WTC11 (cell line): ENCODE data around the gene MEDAG. TPM values are rescaled to one million over a fixed set of nuclear protein-coding genes. Genes with fewer than 3 reads are reported as not detected.

Source experiments
- ATAC-seq: fragments of 200-7000 bp; cut with Tn5 transposase; 2 replicates; pipeline ENCODE4 v1.10.0; 2021; ENCODE audit warnings: mild to moderate bottlenecking, moderate library complexity
- CTCF ChIA-PET: fragments of 300-600 bp; sonication (Branson Sonifier 250); formaldehyde crosslinking; loops from one replicate; lab custom pipeline; 2021; ENCODE audit warnings: antibody characterized with exemption; lab: Charles Lee
- POLR2A ChIA-PET: fragments of 350-600 bp; sonication (Branson Sonifier 250); formaldehyde crosslinking; loops from one replicate; lab custom pipeline; 2021; ENCODE audit warnings: antibody characterized with exemption; lab: Charles Lee
- DNase-seq: peaks from one replicate; pipeline ENCODE4 v3.0.0; 2021; ENCODE audit warnings: low spot score
- H3K27ac Mint-ChIP-seq: 2 replicates; pipeline ENCODE4 v1.8.0; 2021; ENCODE audit warnings: mixed read lengths
- H3K27me3 Mint-ChIP-seq: 2 replicates; pipeline ENCODE4 v1.8.0; 2021; ENCODE audit warnings: low read depth, mild to moderate bottlenecking, moderate library complexity, mixed read lengths
- H3K36me3 Mint-ChIP-seq: 2 replicates; pipeline ENCODE4 v1.8.0; 2021; ENCODE audit warnings: mixed read lengths
- H3K4me1 Mint-ChIP-seq: 2 replicates; pipeline ENCODE4 v1.8.0; 2022; ENCODE audit warnings: mixed read lengths
- H3K4me3 Mint-ChIP-seq: 2 replicates; pipeline ENCODE4 v1.8.0; 2021; ENCODE audit warnings: mild to moderate bottlenecking, moderate library complexity, mixed read lengths
- H3K9me3 Mint-ChIP-seq: 2 replicates; pipeline ENCODE4 v1.8.0; 2021; ENCODE audit warnings: mixed read lengths
- ETV6 ChIP-seq: sonication (generic); formaldehyde crosslinking; IDR thresholded peaks from 2 replicates; pipeline ENCODE4 v1.8.1; 2022; ENCODE audit warnings: mild to moderate bottlenecking, missing genetic modification reagents
- FOXJ3 ChIP-seq: sonication (generic); formaldehyde crosslinking; IDR thresholded peaks from 2 replicates; pipeline ENCODE4 v1.9.0; 2021; ENCODE audit warnings: missing genetic modification reagents, mild to moderate bottlenecking, borderline replicate concordance
- JAZF1 ChIP-seq: fragments of 250-450 bp; sonication (Bioruptor Pico); IDR thresholded peaks from 2 replicates; pipeline ENCODE4 v1.9.0; 2021; ENCODE audit warnings: moderate library complexity, mild to moderate bottlenecking, inconsistent platforms
- MXD4 ChIP-seq: fragments of 250-450 bp; sonication (Bioruptor Pico); IDR thresholded peaks from 2 replicates; pipeline ENCODE4 v1.8.0; 2021; ENCODE audit warnings: mild to moderate bottlenecking, moderate library complexity, borderline replicate concordance
- NFYB ChIP-seq: sonication (generic); formaldehyde crosslinking; conservative IDR thresholded peaks from 2 replicates; pipeline ENCODE4 v1.8.0; 2022; ENCODE audit warnings: low read depth, missing genetic modification reagents
- NR3C1 ChIP-seq: sonication (generic); formaldehyde crosslinking; conservative IDR thresholded peaks from 2 replicates; pipeline ENCODE4 v1.8.1; 2023; ENCODE audit warnings: low read depth, mild to moderate bottlenecking, missing genetic modification reagents
- PRRX2 ChIP-seq: fragments of 250-450 bp; sonication (Bioruptor Pico); IDR thresholded peaks from 2 replicates; pipeline ENCODE4 v1.8.0; 2021; ENCODE audit warnings: mild to moderate bottlenecking
- RELA ChIP-seq: sonication (generic); formaldehyde crosslinking; IDR thresholded peaks from 2 replicates; pipeline ENCODE4 v1.8.1; 2022; ENCODE audit warnings: missing genetic modification reagents, mild to moderate bottlenecking, borderline replicate concordance
- SOX15 ChIP-seq: fragments of 250-450 bp; sonication (Bioruptor Pico); IDR thresholded peaks from 2 replicates; pipeline ENCODE4 v1.9.0; 2021; ENCODE audit warnings: mild to moderate bottlenecking
- ZBTB21 ChIP-seq: sonication (generic); formaldehyde crosslinking; IDR thresholded peaks from 2 replicates; pipeline ENCODE4 v1.8.1; 2023; ENCODE audit warnings: mild to moderate bottlenecking, missing genetic modification reagents, borderline replicate concordance
- ZNF138 ChIP-seq: sonication (generic); formaldehyde crosslinking; conservative IDR thresholded peaks from 2 replicates; pipeline ENCODE4 v1.8.1; 2022; ENCODE audit warnings: mild to moderate bottlenecking, moderate library complexity, missing genetic modification reagents
- ZNF232 ChIP-seq: sonication (generic); formaldehyde crosslinking; IDR thresholded peaks from 2 replicates; pipeline ENCODE4 v1.8.0; 2022; ENCODE audit warnings: mild to moderate bottlenecking, missing genetic modification reagents
- ZNF423 ChIP-seq: fragments of 250-450 bp; sonication (Bioruptor Pico); IDR thresholded peaks from 2 replicates; pipeline ENCODE4 v2.1.2; 2022; ENCODE audit warnings: mild to moderate bottlenecking, moderate library complexity
- total RNA-seq: library from RNA; stranded (reverse); gene quantifications from 3 replicates; pipeline ENCODE4 v1.2.3, GENCODE V29; 2021
- TF ChIP-seq, protein P1 (sequence below): sonication (generic); formaldehyde crosslinking; IDR thresholded peaks from 2 replicates; pipeline ENCODE4 v1.8.1; 2023; ENCODE audit warnings: mild to moderate bottlenecking, missing genetic modification reagents, moderate library complexity
- TF ChIP-seq, protein P2 (sequence below): sonication (generic); formaldehyde crosslinking; conservative IDR thresholded peaks from 2 replicates; pipeline ENCODE4 v1.8.1; 2022; ENCODE audit warnings: mild to moderate bottlenecking, missing genetic modification reagents
- TF ChIP-seq, protein P3 (sequence below): sonication (generic); formaldehyde crosslinking; IDR thresholded peaks from 2 replicates; pipeline ENCODE4 v1.8.1; 2022; ENCODE audit warnings: low read depth, missing genetic modification reagents, borderline replicate concordance
- TF ChIP-seq, protein P4 (sequence below): sonication (generic); formaldehyde crosslinking; IDR thresholded peaks from 2 replicates; pipeline ENCODE4 v1.8.0; 2023; ENCODE audit warnings: mild to moderate bottlenecking, missing genetic modification reagents
- TF ChIP-seq, protein P5 (sequence below): fragments of 200-600 bp; IDR thresholded peaks from 2 replicates; pipeline ENCODE4 v1.8.0; 2022; ENCODE audit warnings: antibody characterized with exemption
- TF ChIP-seq, protein P6 (sequence below): sonication (generic); formaldehyde crosslinking; IDR thresholded peaks from 2 replicates; pipeline ENCODE4 v1.8.1; 2023; ENCODE audit warnings: mild to moderate bottlenecking, missing genetic modification reagents
- TF ChIP-seq, protein P7 (sequence below): sonication (generic); formaldehyde crosslinking; IDR thresholded peaks from 2 replicates; pipeline ENCODE4 v1.8.1; 2023; ENCODE audit warnings: mild to moderate bottlenecking, missing genetic modification reagents, moderate library complexity
- TF ChIP-seq, protein P8 (sequence below): sonication (generic); formaldehyde crosslinking; IDR thresholded peaks from 2 replicates; pipeline ENCODE4 v1.8.0; 2022; ENCODE audit warnings: mild to moderate bottlenecking, missing genetic modification reagents
- TF ChIP-seq, protein P9 (sequence below): sonication (generic); formaldehyde crosslinking; IDR thresholded peaks from 2 replicates; pipeline ENCODE4 v1.8.0; 2022; ENCODE audit warnings: mild to moderate bottlenecking, missing genetic modification reagents

MEDAG gene
- total RNA-seq, 1 experiment from 2014 or later = 2.1 TPM

DNA sequence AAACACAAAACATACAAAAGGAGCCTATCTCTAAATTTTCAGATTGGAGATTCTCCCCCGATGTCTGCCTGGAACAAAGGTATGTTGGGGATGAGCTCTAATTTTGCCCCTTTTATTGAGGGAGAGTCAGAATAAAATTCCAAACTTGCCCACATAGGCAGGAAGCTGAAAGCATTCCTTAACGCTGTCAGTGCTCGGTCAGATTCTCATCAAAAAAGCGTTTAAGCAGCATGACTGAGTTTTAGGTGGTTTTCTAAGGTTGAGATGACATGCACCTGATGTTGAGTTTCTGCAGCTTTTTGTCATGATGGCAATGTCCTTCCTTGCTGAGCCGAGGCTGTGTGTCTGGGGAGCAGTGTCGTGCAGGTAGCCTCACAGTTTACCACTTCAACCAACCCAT, 48.4 kb upstream of the MEDAG start:
- ATAC-seq = no peak
- Mint-ChIP-seq H3K27me3 (peaks cover 42% of the 10 kb centered on the region), H3K36me3 (no peaks in the 10 kb centered on the region), H3K9me3 (peaks cover 11% of the 10 kb centered on the region), H3K4me1 (peaks cover 15% of the 10 kb centered on the region), H3K4me3 (no peak overlapping the region), H3K27ac (no peak overlapping the region)
- POLR2A ChIA-PET = interaction anchor here (0.6 kb wide), 1 partner anchor 293 kb away, joined by 5 read pairs; no protein-coding TSS in a partner anchor
- CTCF ChIA-PET = interaction anchor here (0.9 to 2.3 kb wide), 2 partner anchors 8 to 187 kb away, joined by 3 to 8 read pairs; no protein-coding TSS in a partner anchor
- DNase-seq = no peak
- TF ChIP-seq, protein P1, sequence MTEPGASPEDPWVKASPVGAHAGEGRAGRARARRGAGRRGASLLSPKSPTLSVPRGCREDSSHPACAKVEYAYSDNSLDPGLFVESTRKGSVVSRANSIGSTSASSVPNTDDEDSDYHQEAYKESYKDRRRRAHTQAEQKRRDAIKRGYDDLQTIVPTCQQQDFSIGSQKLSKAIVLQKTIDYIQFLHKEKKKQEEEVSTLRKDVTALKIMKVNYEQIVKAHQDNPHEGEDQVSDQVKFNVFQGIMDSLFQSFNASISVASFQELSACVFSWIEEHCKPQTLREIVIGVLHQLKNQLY (CRISPR knock-in tag) = no peak
- TF ChIP-seq, protein P2, sequence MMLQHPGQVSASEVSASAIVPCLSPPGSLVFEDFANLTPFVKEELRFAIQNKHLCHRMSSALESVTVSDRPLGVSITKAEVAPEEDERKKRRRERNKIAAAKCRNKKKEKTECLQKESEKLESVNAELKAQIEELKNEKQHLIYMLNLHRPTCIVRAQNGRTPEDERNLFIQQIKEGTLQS (CRISPR knock-in tag) = no peak
- TF ChIP-seq, protein P3, sequence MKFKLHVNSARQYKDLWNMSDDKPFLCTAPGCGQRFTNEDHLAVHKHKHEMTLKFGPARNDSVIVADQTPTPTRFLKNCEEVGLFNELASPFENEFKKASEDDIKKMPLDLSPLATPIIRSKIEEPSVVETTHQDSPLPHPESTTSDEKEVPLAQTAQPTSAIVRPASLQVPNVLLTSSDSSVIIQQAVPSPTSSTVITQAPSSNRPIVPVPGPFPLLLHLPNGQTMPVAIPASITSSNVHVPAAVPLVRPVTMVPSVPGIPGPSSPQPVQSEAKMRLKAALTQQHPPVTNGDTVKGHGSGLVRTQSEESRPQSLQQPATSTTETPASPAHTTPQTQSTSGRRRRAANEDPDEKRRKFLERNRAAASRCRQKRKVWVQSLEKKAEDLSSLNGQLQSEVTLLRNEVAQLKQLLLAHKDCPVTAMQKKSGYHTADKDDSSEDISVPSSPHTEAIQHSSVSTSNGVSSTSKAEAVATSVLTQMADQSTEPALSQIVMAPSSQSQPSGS (CRISPR knock-in tag) = no peak
- no peak for TF ChIP-seq RELA (CRISPR knock-in tag)
- TF ChIP-seq ZNF138 (CRISPR knock-in tag) = no peak
- TF ChIP-seq, protein P4, sequence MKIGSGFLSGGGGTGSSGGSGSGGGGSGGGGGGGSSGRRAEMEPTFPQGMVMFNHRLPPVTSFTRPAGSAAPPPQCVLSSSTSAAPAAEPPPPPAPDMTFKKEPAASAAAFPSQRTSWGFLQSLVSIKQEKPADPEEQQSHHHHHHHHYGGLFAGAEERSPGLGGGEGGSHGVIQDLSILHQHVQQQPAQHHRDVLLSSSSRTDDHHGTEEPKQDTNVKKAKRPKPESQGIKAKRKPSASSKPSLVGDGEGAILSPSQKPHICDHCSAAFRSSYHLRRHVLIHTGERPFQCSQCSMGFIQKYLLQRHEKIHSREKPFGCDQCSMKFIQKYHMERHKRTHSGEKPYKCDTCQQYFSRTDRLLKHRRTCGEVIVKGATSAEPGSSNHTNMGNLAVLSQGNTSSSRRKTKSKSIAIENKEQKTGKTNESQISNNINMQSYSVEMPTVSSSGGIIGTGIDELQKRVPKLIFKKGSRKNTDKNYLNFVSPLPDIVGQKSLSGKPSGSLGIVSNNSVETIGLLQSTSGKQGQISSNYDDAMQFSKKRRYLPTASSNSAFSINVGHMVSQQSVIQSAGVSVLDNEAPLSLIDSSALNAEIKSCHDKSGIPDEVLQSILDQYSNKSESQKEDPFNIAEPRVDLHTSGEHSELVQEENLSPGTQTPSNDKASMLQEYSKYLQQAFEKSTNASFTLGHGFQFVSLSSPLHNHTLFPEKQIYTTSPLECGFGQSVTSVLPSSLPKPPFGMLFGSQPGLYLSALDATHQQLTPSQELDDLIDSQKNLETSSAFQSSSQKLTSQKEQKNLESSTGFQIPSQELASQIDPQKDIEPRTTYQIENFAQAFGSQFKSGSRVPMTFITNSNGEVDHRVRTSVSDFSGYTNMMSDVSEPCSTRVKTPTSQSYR (CRISPR knock-in tag) = no peak
- TF ChIP-seq, protein P5, sequence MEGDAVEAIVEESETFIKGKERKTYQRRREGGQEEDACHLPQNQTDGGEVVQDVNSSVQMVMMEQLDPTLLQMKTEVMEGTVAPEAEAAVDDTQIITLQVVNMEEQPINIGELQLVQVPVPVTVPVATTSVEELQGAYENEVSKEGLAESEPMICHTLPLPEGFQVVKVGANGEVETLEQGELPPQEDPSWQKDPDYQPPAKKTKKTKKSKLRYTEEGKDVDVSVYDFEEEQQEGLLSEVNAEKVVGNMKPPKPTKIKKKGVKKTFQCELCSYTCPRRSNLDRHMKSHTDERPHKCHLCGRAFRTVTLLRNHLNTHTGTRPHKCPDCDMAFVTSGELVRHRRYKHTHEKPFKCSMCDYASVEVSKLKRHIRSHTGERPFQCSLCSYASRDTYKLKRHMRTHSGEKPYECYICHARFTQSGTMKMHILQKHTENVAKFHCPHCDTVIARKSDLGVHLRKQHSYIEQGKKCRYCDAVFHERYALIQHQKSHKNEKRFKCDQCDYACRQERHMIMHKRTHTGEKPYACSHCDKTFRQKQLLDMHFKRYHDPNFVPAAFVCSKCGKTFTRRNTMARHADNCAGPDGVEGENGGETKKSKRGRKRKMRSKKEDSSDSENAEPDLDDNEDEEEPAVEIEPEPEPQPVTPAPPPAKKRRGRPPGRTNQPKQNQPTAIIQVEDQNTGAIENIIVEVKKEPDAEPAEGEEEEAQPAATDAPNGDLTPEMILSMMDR = no peak
- no peak for TF ChIP-seq ZBTB21 (CRISPR knock-in tag)
- no peak for TF ChIP-seq MXD4 (CRISPR knock-in tag)
- TF ChIP-seq, all 79 proteins: peak for 0

DNA sequence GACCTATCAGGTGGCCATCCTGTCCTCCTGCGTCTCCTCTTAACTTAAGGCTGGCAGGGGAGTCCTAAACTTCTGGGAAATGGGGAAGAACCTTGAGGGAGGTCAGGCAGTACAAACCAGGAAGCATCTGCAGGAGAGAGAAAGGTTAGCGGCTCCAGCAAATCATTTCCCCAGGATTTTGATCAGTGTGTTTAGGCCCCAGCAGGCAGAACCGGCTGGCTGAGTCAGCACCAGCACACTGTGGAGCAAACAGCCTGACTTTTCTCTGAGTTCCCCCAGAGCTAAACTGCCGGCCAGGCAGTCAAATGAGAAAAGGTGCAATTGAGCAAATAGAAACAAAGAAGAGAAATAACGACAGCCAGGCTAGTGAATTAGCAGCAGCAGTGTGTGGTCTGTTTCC, 46.7 kb upstream of the MEDAG start:
- TF ChIP-seq JAZF1 (CRISPR knock-in tag) (no peak), FOXJ3 (CRISPR knock-in tag) (no peak), NR3C1 (CRISPR knock-in tag) (no peak), PRRX2 (no peak), SOX15 (CRISPR knock-in tag) (no peak), ETV6 (CRISPR knock-in tag) (no peak), NFYB (CRISPR knock-in tag) (no peak), ZNF423 (CRISPR knock-in tag) (no peak), ZNF232 (CRISPR knock-in tag) (no peak)
- TF ChIP-seq, protein P2 (CRISPR knock-in tag) = no peak
- TF ChIP-seq, protein P6, sequence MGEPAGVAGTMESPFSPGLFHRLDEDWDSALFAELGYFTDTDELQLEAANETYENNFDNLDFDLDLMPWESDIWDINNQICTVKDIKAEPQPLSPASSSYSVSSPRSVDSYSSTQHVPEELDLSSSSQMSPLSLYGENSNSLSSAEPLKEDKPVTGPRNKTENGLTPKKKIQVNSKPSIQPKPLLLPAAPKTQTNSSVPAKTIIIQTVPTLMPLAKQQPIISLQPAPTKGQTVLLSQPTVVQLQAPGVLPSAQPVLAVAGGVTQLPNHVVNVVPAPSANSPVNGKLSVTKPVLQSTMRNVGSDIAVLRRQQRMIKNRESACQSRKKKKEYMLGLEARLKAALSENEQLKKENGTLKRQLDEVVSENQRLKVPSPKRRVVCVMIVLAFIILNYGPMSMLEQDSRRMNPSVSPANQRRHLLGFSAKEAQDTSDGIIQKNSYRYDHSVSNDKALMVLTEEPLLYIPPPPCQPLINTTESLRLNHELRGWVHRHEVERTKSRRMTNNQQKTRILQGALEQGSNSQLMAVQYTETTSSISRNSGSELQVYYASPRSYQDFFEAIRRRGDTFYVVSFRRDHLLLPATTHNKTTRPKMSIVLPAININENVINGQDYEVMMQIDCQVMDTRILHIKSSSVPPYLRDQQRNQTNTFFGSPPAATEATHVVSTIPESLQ (CRISPR knock-in tag) = no peak
- TF ChIP-seq, protein P7, sequence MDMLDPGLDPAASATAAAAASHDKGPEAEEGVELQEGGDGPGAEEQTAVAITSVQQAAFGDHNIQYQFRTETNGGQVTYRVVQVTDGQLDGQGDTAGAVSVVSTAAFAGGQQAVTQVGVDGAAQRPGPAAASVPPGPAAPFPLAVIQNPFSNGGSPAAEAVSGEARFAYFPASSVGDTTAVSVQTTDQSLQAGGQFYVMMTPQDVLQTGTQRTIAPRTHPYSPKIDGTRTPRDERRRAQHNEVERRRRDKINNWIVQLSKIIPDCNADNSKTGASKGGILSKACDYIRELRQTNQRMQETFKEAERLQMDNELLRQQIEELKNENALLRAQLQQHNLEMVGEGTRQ (CRISPR knock-in tag) = no peak
- TF ChIP-seq, protein P8, sequence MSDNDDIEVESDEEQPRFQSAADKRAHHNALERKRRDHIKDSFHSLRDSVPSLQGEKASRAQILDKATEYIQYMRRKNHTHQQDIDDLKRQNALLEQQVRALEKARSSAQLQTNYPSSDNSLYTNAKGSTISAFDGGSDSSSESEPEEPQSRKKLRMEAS (CRISPR knock-in tag) = no peak
- TF ChIP-seq, protein P9, sequence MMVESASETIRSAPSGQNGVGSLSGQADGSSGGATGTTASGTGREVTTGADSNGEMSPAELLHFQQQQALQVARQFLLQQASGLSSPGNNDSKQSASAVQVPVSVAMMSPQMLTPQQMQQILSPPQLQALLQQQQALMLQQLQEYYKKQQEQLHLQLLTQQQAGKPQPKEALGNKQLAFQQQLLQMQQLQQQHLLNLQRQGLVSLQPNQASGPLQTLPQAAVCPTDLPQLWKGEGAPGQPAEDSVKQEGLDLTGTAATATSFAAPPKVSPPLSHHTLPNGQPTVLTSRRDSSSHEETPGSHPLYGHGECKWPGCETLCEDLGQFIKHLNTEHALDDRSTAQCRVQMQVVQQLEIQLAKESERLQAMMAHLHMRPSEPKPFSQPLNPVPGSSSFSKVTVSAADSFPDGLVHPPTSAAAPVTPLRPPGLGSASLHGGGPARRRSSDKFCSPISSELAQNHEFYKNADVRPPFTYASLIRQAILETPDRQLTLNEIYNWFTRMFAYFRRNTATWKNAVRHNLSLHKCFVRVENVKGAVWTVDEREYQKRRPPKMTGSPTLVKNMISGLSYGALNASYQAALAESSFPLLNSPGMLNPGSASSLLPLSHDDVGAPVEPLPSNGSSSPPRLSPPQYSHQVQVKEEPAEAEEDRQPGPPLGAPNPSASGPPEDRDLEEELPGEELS (CRISPR knock-in tag) = no peak
- TF ChIP-seq, all 79 proteins: peak for 0
- no peak overlapping the region for H3K27ac Mint-ChIP-seq
- ChIA-PET POLR2A (no interaction called here), CTCF (no interaction called here)
- no peak for DNase-seq
- peaks cover 31% of the 10 kb centered on the region for H3K4me1 Mint-ChIP-seq
- H3K9me3 Mint-ChIP-seq = peaks cover 9% of the 10 kb centered on the region
- no peak for ATAC-seq
- H3K27me3 Mint-ChIP-seq = peaks cover 48% of the 10 kb centered on the region
- H3K4me3 Mint-ChIP-seq = no peak overlapping the region
- H3K36me3 Mint-ChIP-seq = no peaks in the 10 kb centered on the region
